Dedifferentiated amniotic fluid mesenchymal stem cell (primary cell): ENCODE measurements around the gene POLDIP2.

ENCODE experiments used
- DNase-seq: peaks from one replicate; pipeline ENCODE4 v3.0.0-alpha.2; 2016; ENCODE audit errors: extremely low spot score

POLDIP2 gene, protein sequence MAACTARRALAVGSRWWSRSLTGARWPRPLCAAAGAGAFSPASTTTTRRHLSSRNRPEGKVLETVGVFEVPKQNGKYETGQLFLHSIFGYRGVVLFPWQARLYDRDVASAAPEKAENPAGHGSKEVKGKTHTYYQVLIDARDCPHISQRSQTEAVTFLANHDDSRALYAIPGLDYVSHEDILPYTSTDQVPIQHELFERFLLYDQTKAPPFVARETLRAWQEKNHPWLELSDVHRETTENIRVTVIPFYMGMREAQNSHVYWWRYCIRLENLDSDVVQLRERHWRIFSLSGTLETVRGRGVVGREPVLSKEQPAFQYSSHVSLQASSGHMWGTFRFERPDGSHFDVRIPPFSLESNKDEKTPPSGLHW

GRCh38 chr17:28357061-28357900, at the start of gene POLDIP2:
POLDIP2 (minus strand) TSS chr17:28357527; CDS start chr17:28357448, 79 bp downstream.
- peak; percentile 96 for DNase-seq

DNA sequence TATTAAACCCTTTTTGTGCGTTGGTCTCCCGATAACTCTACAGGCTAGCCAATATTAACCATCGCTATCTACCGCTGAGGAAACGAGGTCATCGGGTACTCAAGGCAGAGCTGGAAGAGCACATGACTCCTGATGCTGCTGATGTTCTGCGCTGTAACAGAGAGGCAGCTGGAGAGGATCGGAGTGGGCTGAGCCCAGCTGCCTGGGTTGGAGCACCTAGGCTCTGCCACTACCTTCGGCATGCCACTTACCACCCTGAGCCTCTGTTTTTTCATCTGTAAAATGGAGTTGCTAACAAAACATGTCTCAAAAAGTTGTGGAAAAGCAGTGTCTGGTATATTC, 49.1 kb upstream of the POLDIP2 start:
- DNase-seq = no peak

GRCh38 chr17:28405632-28406472, 48.5 kb upstream of the POLDIP2 start, which contains the start of gene SLC46A1:
SLC46A1 (minus strand) TSS chr17:28406212; CDS start chr17:28406114, 98 bp downstream.
- no peak for DNase-seq

DNA sequence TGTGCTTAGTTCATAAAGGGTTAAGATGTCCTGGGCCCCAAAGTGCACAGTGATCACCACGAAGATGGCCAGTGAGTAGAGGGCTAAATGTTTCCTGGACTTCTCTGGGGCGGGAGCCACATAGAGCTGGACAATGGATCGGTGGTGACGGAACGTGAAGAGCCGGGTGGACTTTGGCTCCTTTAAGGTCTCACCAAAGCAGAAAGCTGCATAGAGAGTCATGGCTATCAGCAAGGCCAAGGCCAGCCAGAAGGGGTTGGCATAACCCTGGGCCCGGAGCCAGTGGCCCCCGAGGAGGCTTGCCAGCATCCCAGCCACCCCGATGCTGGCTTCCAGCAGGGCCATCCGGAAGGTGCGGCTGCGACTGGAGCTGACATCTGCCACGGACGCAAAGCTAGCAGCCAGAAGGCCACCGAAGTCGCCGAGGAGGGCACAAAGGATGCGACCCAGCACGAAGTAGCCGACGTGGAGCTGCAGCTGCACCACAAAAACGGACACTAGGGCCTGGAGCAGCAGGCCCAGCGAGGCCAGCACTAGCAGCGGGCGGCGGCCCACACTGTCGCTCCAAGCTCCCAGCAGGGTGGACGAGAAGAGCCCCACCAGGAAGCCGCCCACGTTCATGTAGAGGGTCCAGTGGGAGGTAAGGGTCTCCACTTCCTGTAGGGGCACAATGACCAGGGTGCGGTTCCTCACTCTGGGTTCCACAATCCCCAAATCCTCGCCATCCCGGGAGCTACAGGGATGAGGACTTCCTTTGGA, 47.7 kb upstream of the POLDIP2 start:
- no peak for DNase-seq

GRCh38 chr17:28404461-28404811, 47.1 kb upstream of the POLDIP2 start:
- no peak for DNase-seq

DNA sequence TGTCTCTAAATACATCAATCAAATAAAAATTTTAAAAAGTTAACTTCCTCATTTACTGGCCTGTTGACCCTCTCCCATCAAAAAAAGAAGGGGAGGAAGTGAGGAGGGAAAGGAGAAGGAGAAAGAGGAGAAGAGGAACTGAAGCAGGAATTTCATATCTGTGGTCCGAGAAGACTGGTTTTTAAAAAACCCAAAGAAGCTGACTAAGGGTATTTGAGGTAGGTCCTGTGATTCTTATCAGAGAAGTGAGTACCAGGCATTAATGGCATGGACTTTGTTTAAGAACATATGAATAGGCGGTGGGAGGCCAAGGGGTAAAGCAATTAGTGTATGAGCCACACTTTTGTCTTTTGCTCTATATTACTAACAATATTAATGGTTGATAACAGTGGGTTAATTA, 46.7 kb upstream of the POLDIP2 start:
- no peak for DNase-seq

DNA sequence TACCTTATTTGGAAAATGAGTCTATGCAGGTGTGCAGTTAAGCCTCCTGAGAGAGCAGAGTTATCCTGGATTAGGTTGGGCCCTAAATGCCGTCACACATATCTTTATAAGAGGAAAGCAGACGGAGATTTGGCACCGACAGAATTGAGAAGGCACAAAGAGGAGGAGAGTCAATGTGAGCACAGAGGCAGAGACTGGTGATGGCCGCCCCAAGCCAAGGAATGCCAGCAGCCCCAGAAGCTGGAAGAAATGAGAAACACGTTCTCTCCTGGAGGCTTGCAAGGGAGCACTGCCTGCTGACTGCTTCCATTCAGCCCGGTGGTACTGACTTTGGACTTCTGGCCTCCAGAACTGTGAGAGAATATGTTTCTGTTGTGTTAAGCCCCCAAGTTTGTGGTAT, 45.5 kb upstream of the POLDIP2 start:
- no peak for DNase-seq

DNA sequence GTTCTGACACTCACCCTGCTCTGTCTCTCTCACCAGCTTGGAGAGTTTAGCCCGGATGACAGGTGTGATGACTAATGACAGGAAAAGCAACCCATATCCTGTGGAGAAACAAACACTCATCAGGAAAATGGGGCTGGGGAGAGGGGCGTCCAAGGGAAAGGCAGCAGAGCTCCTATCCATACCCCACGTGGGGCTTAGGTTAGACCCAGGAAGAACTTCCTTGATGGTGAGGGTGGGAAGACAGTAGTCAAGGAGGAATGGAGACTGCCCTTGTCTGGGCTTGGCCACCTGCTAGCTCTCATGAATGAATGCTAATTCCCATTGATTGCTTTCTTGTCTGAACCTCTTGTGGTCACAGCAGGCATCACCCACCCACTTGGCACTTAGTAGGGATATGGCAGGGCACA, 44.9 kb upstream of the POLDIP2 start:
- DNase-seq = no peak

DNA sequence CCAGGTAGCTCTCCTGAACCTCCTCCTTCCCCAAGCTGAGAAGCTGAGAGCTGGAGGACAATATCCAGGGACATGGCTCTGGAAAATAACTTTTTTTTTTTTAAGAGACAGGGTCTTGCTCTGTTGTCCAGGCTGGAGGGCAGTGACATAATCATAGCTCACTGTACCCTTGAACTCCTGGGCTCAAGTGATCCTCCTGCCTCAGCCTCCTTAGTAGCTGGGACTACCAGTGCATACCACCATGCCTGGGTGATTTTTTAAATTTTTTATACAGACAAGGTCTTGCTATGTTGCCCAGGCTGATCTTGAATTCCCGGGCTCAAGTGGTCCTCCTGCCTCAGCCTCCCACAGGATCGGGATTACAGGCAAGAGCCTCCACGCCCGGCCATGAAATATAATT, 42.5 kb upstream of the POLDIP2 start:
- DNase-seq = no peak

- DNase-seq = no peak
These were observed 41.1 kb upstream of the POLDIP2 start for GRCh38 chr17:28398280-28398981.

- DNase-seq = no peak
These were observed 40.5 kb upstream of the POLDIP2 start for GRCh38 chr17:28397687-28398279.

- DNase-seq = no peak
These were observed 39.9 kb upstream of the POLDIP2 start for GRCh38 chr17:28397275-28397674.

DNA sequence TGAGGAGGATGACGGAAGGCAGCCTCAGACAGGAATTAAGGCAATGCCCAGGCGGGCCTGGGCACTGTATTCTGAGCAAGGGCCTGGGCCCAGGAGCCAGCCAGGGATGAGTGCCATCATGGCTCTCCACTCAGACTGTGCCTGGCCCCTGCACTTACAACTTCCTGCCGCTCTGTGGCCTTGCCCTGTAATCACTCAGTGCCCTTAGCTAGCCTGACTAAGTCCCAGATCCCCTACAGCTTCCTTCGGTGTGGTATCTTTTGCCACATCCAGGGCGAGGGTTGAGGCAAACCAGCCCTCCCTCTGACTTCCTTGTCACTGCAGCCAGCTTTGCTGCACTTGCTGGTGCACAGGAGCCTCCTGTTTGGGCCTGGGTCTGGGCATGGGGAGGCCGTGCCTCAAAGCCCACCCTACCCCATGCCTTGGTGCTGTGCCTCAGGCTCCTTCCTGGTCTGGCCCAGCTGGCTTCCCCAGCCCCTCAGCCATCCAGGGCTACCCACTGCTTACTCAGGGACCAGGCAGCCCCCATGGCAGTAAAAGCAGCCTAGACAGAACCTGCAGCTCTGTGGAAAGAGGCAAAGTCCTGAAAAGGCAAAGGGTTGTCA, 39.4 kb upstream of the POLDIP2 start:
- no peak for DNase-seq

DNA sequence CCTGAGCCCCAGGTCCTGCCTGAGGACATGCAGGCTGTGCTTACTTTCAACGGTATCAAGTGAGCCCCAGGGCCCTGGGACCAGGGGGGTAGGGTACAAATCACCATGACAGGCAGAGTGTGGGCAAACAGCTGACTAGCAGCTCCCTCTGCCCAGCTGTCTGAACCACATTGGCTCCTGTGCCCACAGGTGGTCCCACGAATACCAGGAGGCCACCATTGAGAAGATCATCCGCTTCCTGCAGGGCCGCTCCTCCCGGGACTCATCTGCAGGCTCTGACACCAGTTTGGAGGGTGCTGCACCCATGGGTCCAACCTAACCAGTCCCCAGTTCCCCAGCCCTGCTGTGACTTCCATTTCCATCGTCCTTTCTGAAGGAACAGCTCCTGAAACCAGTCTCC, 38.6 kb upstream of the POLDIP2 start:
- DNase-seq = no peak

- DNase-seq = no peak
These were observed 38.1 kb upstream of the POLDIP2 start for GRCh38 chr17:28395426-28395825.

- DNase-seq = peak; percentile 33
These were observed 37.2 kb upstream of the POLDIP2 start for GRCh38 chr17:28394337-28395116.

- DNase-seq = no peak
These were observed 35.2 kb upstream of the POLDIP2 start for GRCh38 chr17:28392491-28392890.

DNA sequence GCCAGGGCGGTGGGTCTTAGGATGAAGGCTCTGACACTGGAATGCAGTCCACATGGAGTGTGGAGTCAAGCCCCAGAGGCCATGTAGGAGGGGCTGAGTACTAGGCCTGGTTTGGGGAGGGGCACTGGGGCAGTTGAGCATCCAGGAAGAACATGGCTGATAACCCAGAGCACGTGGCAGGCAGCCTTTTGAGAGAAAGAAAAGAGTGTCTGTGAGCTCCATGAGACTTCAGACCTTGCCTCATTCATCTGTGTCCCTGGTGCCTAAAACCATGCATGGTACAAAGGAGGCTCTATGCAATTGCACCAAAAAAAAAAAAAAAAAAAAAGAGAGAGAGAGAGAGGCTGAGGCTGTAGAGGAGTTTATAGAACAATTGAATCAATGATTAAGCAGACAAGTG, 34.1 kb upstream of the POLDIP2 start:
- no peak for DNase-seq

- DNase-seq = no peak
These were observed 33.7 kb upstream of the POLDIP2 start for GRCh38 chr17:28390984-28391383.
